Activated CD8-positive, alpha-beta T cell treated with anti-CD3 and anti-CD28 coated beads, Interleukin-2, amount 10 ng/mL, durations not matched to agents 7 days and 5 days (primary cell): ENCODE measurements around the gene ALDH1A1. TPM values are rescaled to one million over a fixed set of nuclear protein-coding genes. Genes with fewer than 3 reads are reported as not detected.

Experiments used
- ATAC-seq: fragments of 150-1000 bp; cut with Tn5 transposase; one replicate; pipeline ENCODE4 v1.10.0; 2021; ENCODE audit warnings: moderate library complexity
- CTCF ChIA-PET: fragments of 350-600 bp; sonication (Branson Sonifier 250); formaldehyde crosslinking; loops from one replicate; lab custom pipeline; 2021; ENCODE audit warnings: antibody characterized with exemption; lab: Charles Lee
- POLR2A ChIA-PET: fragments of 350-600 bp; sonication (Branson Sonifier 250); formaldehyde crosslinking; loops from one replicate; lab custom pipeline; 2021; ENCODE audit warnings: antibody characterized with exemption; lab: Charles Lee
- DNase-seq: peaks from one replicate; pipeline ENCODE4 v3.0.0-alpha.2; 2020
- H3K27ac Mint-ChIP-seq: one replicate; pipeline ENCODE4 v1.8.0; 2021; ENCODE audit warnings: mild to moderate bottlenecking, mixed read lengths
- H3K27me3 Mint-ChIP-seq: one replicate; pipeline ENCODE4 v1.8.0; 2021; ENCODE audit warnings: low read depth, mixed read lengths
- H3K36me3 Mint-ChIP-seq: one replicate; pipeline ENCODE4 v1.8.0; 2021; ENCODE audit warnings: low read depth, mixed read lengths
- H3K4me1 Mint-ChIP-seq: one replicate; pipeline ENCODE4 v1.8.0; 2021; ENCODE audit warnings: low read depth, mixed read lengths
- H3K4me3 Mint-ChIP-seq: one replicate; pipeline ENCODE4 v1.8.0; 2021; ENCODE audit warnings: mild to moderate bottlenecking, mixed read lengths
- H3K9me3 Mint-ChIP-seq: one replicate; pipeline ENCODE4 v1.8.0; 2022; ENCODE audit warnings: mixed read lengths; ENCODE audit not compliant: insufficient read depth
- total RNA-seq, 2 experiments: library from RNA; stranded (reverse); gene quantifications; one replicate each; pipeline ENCODE4 v1.2.3, GENCODE V29; 2021

ALDH1A1 gene
- not detected for total RNA-seq

DNA sequence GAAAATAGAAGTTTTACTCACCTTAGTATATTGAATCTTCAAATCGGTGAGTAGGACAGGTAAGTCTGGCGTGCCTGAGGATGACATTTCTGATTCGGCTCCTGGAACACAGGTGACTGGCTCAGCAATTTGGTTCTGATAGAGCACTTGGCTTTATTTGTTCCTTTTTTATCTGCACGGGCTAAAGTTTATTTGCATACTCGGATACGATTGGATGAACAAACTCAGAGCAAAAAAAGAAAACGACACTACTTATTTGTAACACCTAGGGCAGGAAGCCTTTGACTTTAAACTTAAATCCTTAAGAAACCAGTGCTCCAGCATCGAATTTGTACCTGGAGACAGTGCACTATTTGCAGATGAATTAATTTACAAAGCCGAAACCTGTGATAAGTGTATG, at the start of gene ALDH1A1:
ALDH1A1 (minus strand) TSS at position 140 of the 400 bp plus-strand sequence; CDS start at position 87, 53 bp downstream.
- ChIA-PET POLR2A (no interaction called here), CTCF (no interaction called here)
- Mint-ChIP-seq H3K27me3 (peaks cover 17% of the 10 kb centered on the region), H3K4me3 (no peak within 1 kb of the TSS), H3K9me3 (no peaks in the 10 kb centered on the region), H3K36me3 (no peaks in the 10 kb centered on the region), H3K27ac (no peak within 1 kb of the TSS), H3K4me1 (no peaks in the 10 kb centered on the region)
- no peak for ATAC-seq
- no peak for DNase-seq

DNA sequence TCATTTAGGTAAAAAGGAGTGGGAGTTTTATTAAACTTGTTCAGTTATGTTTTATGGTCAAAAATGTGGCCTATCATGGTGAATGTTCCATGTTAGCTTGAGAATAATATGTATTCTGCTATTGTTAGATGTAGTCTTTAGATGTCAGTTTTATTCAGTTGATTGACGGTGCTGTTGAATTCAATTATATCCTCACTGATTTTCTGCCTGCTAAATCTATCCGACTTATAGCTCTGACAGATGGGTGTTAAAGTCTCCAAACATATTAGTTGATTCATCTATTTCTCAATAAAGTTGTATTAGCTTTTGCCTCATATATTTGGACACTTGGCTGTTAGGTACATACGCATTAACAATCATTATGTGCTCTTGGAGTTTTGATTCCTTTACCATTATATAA, 49.0 kb upstream of the ALDH1A1 start:
- ATAC-seq, result no peak
- H3K4me1 Mint-ChIP-seq, result no peaks in the 10 kb centered on the region

DNA sequence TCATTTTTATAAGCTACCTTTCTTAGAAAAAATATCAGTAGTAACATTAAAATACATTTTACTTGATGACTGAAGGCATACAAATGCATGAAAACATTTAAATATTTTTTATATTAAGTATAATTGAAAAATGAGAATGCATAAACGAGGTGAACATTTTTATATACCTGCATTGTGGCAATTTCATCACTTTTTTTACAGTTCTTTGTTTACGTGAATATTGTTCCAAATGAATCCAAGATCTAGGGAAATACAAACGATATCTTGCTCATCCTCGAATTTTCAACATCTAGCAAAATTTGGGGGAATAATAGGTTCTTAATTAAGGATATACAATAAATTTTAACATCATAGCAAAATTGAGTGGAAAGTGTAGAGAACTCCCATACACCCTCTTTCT, 45.5 kb upstream of the ALDH1A1 start:
- H3K27me3 Mint-ChIP-seq, result peaks cover 17% of the 10 kb centered on the region
- no peak overlapping the region for H3K27ac Mint-ChIP-seq
- no peak overlapping the region for H3K4me3 Mint-ChIP-seq
- DNase-seq (no peak), ATAC-seq (no peak)
- no peaks in the 10 kb centered on the region for H3K4me1 Mint-ChIP-seq
- no peaks in the 10 kb centered on the region for H3K9me3 Mint-ChIP-seq
- H3K36me3 Mint-ChIP-seq, result no peaks in the 10 kb centered on the region
- POLR2A ChIA-PET, result no interaction called here
- CTCF ChIA-PET, result no interaction called here

More for the DNA sequence above, 49.0 kb upstream of the ALDH1A1 start:
- H3K9me3 Mint-ChIP-seq, result no peaks in the 10 kb centered on the region
- no peaks in the 10 kb centered on the region for H3K36me3 Mint-ChIP-seq
- ChIA-PET POLR2A (no interaction called here), CTCF (no interaction called here)
- no peak for DNase-seq
- no peak overlapping the region for H3K27ac Mint-ChIP-seq
- H3K4me3 Mint-ChIP-seq, result no peak overlapping the region
- peaks cover 14% of the 10 kb centered on the region for H3K27me3 Mint-ChIP-seq

DNA sequence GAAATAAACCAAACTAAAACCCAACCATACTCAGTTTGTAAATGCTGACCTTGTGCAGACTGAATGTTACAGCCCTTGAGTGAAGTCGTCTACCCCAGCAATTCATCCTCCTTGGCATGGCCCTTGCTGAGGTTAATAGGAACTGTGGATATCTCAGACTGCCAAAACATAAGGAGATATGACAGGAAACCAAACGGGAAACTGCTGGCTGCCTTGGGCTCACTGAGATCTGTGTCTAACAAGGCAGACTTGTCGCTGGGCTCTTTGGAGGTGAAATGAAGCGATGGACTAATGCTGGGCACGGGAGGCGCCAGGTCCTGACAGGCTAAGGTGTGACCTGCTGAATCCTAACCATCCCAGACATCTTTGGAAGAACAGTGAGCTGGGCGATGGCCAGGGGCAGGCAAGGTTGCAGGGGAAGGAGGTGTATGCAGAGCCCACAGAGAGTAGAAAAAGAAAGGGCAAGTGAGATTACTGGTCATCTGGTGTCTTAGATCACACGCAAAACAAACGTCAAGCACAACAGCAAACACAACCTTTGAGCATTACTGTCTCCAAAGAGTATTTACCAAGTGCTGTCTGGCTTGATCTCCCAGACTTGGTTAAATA, 44.6 kb upstream of the ALDH1A1 start:
- Mint-ChIP-seq H3K27me3 (peaks cover 17% of the 10 kb centered on the region), H3K27ac (no peak overlapping the region), H3K4me3 (no peak overlapping the region), H3K36me3 (no peaks in the 10 kb centered on the region), H3K4me1 (no peaks in the 10 kb centered on the region), H3K9me3 (no peaks in the 10 kb centered on the region)
- ATAC-seq, result no peak
- ChIA-PET POLR2A (no interaction called here), CTCF (interaction anchor here (1.0 kb wide), 1 partner anchor 25 kb away, joined by 4 read pairs; no protein-coding TSS in a partner anchor)
- DNase-seq, result no peak

DNA sequence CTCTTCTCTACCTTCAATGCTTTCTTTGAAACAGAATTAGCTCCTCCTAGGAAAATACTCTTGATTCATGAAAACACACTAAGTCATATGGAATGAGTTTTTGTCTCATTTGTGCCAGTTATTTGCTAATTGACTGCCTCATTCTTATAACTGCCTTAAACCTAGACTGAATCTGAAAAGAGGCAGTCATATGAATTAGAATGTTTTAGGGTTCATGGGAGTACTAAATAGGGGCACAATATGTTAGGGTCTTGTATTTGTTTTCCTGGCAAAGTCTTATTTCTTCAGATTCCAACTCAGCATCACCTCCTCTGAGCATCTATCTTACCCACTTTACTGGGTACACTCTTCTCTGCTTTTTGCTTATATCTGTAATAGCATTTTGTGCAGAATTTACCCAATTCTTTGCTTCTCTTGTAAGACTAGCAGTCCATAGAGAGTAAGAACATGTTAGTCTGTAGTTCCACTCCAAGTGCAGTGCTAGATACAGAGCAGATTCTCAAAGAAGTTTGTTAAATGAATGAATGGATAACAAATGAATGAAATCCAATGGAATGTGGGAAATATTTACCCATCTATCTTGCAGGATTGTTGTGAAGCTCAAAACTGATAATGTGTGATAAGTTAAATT, 43.9 kb upstream of the ALDH1A1 start:
- Mint-ChIP-seq H3K4me3 (no peak overlapping the region), H3K9me3 (no peaks in the 10 kb centered on the region), H3K27ac (no peak overlapping the region), H3K4me1 (no peaks in the 10 kb centered on the region), H3K36me3 (no peaks in the 10 kb centered on the region), H3K27me3 (peaks cover 14% of the 10 kb centered on the region)
- no peak for ATAC-seq
- no peak for DNase-seq
- ChIA-PET POLR2A (no interaction called here), CTCF (interaction anchor here (1.0 kb wide), 1 partner anchor 26 kb away, joined by 4 read pairs; no protein-coding TSS in a partner anchor)

DNA sequence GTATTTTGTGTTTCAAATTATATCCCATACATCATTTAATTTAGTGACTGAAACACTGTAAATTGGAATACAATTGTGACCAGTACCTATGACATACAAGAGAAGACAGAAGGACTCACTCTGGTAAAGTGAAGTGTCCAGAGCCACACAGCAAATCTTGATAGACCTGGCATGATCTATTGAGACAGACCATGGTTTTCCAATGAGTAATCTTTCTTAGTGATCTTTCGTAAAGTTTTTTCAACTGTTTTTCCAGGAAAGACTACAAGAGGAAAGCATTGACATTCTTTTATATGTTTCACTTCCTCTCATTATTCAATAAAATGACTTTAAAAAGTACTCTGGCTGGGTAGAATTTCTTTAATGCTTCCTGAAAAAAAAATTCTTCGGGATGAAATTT, 43.3 kb upstream of the ALDH1A1 start:
- Mint-ChIP-seq H3K27me3 (peaks cover 12% of the 10 kb centered on the region), H3K27ac (no peak overlapping the region), H3K4me1 (no peaks in the 10 kb centered on the region), H3K9me3 (no peaks in the 10 kb centered on the region), H3K36me3 (no peaks in the 10 kb centered on the region), H3K4me3 (no peak overlapping the region)
- ATAC-seq, result no peak
- ChIA-PET CTCF (no interaction called here), POLR2A (no interaction called here)
- DNase-seq, result no peak

DNA sequence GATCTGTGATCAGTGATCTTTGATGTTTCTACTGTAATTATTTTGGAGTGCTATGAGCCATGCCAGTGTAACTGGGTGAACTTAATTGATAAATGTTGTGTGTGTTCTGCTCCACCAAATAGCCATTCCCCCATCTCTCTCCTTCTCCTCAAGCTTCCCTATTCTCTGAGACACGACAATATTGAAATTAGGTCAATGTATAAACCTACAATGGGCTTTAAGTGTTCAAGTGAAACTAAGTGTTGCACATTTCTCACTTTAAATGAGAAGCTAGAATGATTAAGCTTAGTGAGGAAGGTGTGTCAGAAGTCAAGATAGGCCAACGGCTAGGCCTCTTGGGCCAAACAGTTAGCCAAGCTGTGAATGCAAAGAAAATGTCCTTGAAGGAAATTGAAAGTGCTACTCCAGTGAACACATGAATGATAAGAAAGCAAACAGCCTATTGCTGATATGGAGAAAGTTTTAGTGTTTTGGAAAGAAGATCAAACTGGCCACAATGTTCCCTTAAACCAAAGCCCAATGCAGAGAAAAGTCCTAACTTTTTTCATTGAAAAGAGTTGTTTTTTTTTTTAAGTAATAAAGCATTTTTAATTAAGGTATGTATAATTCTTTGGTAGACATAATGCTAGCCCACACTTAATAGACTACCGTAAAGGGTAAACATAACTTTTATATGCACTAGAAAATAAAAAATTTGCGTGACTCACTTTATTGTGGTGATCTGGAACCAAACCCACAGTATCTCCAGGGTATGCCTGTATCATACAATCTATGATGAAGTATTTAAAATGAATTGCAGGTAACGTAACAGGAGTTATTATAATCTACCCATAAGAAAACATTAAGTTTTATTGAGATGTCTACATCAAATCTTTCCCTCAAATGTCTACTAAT, 42.5 kb upstream of the ALDH1A1 start:
- DNase-seq (no peak), ATAC-seq (no peak)
- Mint-ChIP-seq H3K27me3 (peaks cover 12% of the 10 kb centered on the region), H3K27ac (no peak overlapping the region), H3K4me1 (no peaks in the 10 kb centered on the region), H3K4me3 (no peak overlapping the region), H3K36me3 (no peaks in the 10 kb centered on the region), H3K9me3 (no peaks in the 10 kb centered on the region)
- CTCF ChIA-PET, result no interaction called here
- POLR2A ChIA-PET, result no interaction called here

DNA sequence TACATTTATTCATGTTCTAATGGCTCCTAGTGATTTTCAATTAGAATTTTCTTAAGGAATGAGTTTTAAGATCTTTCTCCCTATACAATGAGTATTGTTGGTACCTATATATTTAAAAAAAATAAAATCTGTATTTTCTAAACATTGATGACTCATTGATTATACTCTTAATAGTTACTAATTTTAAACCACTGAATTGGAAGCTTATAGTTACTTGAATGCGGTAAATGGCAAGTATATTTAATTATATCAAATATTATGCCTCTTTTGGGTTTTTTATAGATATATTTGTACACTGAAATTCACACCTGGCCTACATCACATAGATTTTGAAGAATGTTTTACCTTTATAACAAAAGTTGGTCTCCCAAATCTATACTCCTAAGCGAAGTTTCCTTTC, 38.9 kb upstream of the ALDH1A1 start:
- Mint-ChIP-seq H3K27me3 (peaks cover 2% of the 10 kb centered on the region), H3K27ac (no peak overlapping the region), H3K4me1 (no peaks in the 10 kb centered on the region), H3K4me3 (no peak overlapping the region), H3K36me3 (no peaks in the 10 kb centered on the region), H3K9me3 (no peaks in the 10 kb centered on the region)
- POLR2A ChIA-PET, result no interaction called here
- CTCF ChIA-PET, result no interaction called here
- ATAC-seq, result no peak
- no peak for DNase-seq

DNA sequence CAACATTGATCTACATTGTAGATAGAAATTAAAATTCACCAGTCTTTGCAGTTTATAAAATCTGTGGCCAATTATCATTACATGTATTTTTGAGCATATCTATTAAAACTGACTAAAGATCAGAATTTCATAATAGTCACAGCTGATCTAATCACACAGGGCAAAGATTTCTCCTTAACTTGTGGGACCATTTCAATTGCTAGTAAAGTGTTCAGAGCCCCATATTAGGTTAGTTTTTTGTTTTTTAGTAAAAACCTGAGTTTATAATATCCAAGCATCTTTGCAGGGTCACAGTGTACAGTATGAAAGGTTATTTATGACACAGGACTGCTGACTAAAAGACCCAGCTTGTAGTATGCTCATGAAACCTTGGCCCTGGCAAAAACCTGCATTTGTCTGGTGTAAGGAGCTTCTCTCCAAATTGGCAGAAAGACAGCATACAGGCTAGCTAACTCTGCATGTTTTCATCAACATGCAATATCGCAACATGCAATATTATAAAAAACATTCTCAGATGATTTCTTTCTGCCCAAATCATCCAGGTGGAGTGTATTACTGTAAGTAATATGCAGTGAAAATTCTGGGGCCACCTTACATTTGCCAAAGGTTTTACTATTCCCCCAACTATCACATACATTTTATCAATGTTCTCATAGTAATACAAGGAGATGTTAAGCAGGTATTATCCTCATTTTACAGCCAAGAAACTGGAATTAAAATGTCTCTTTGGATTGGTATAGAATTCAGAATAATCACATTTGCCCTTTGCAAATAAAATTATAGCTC, 37.7 kb upstream of the ALDH1A1 start:
- Mint-ChIP-seq H3K9me3 (no peaks in the 10 kb centered on the region), H3K36me3 (no peaks in the 10 kb centered on the region), H3K27me3 (no peaks in the 10 kb centered on the region), H3K27ac (no peak overlapping the region), H3K4me3 (no peak overlapping the region), H3K4me1 (no peaks in the 10 kb centered on the region)
- no peak for ATAC-seq
- CTCF ChIA-PET, result no interaction called here
- DNase-seq, result no peak
- POLR2A ChIA-PET, result no interaction called here

DNA sequence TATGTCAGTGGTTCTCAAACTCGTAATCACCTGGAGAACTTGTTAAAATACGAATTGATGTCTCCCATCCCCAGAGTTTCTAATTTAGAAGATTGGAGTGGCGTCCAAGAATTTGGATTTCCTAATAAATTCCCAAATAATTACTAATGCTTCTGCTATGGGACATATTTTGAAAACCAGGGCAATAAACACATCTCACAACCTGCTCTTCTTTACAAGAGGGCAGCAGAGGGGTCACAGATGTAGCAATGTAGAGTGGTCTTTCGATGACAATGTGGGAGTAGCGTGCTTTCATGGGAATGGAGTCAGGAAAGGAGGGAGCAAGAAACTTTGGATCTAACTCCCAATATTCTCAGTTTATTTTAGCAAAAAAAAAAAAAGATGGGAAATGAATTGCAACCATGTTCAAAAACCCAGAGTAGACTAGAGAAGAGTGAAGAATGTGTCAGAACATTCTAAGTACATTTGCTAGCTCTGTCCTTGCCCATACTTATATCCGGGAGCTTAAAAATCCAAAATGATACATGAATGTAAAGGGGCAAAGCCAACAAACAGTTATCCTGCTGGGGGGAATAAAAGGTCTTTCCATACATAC, 33.8 kb upstream of the ALDH1A1 start:
- ATAC-seq (no peak), DNase-seq (no peak)
- POLR2A ChIA-PET, result no interaction called here

DNA sequence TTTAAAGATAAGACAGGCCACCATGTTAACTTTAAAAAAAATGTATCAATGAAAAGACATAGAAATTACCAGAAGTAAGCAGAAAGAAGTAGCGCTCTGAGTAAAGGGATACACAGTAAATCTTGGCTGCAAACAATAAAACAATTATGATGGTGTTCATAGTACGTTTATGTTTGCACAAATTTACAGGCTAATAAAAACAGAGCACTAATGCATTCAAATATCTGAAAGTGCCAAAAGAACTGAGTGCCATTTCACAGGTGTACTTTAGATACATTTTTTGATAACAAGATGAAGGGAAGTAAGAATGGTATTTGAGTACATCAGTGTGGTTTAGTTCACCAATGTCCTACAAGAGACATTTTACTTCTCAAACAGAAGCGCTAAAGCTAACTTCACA, 32.9 kb upstream of the ALDH1A1 start:
- ChIA-PET CTCF (no interaction called here), POLR2A (no interaction called here)
- Mint-ChIP-seq H3K36me3 (no peaks in the 10 kb centered on the region), H3K4me3 (no peak overlapping the region), H3K27me3 (no peaks in the 10 kb centered on the region), H3K9me3 (no peaks in the 10 kb centered on the region), H3K4me1 (no peaks in the 10 kb centered on the region), H3K27ac (no peak overlapping the region)
- DNase-seq (no peak), ATAC-seq (no peak)

More for the DNA sequence above, 33.8 kb upstream of the ALDH1A1 start:
- Mint-ChIP-seq H3K9me3 (no peaks in the 10 kb centered on the region), H3K36me3 (no peaks in the 10 kb centered on the region), H3K4me1 (no peaks in the 10 kb centered on the region), H3K27me3 (no peaks in the 10 kb centered on the region), H3K27ac (no peak overlapping the region), H3K4me3 (no peak overlapping the region)
- CTCF ChIA-PET, result no interaction called here
